Right ventricle myocardium superior (tissue), 1 donor: ENCODE data around the gene RADIL. TPM values are rescaled to one million over a fixed set of nuclear protein-coding genes. Genes with fewer than 3 reads are reported as not detected.

Source experiments
- ATAC-seq: fragments of 200-7000 bp; cut with Tn5 transposase; one replicate; pipeline ENCODE4 v1.9.1; 2020; ENCODE audit warnings: mild to moderate bottlenecking; ENCODE audit not compliant: poor library complexity
- DNase-seq: peaks from one replicate; pipeline ENCODE4 v3.0.0-alpha.2; 2020
- intact Hi-C: fragments of 100-400 bp; cut with DNase I; formaldehyde crosslinking; loops from one replicate; pipeline ENCODE4 v1.11.2; 2022
- total RNA-seq: library from RNA; stranded (reverse); fragmentation: NEBNext Ultra II Directional; extraction: Animal tissue kit (Norgen Biotek cat#: 25700); gene quantifications from one replicate; pipeline ENCODE4 v1.2.1, GENCODE V29; 2021
- donor health status: DM: no; HTN: yes; CAD: no; lungs with severe emphysema.

Gene RADIL
- total RNA-seq, 1 donor from 2014 or later = 4.0 TPM

DNA sequence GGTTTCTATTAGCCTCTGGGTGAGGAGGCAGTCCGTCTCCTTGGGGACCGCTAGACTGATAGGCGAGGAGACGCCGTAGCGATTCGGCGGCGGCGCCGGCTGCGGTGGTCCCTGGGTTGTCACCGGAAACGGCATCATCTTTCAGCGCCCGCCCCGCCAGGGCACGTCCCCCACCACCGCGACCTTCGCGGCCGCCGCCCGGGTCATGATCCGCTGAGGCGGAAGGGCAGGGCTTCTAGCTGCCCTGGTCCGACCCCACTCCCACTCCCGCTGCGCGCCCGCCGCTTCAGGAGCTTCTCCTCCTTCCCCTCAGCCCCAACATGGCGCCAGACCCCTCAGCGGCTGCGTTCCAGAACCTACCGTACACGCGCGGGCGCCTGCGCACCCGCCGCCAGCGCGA lies 21.8 kb downstream of the RADIL start, which contains the start of gene PAPOLB:
Gene PAPOLB, minus strand, starts transcription at position 358 of the 400 bp plus-strand sequence. Its CDS starts 220 bp downstream, at position 138.
- intact Hi-C loops = no loop called here
- ATAC-seq (peak; percentile 46), DNase-seq (no peak)

DNA sequence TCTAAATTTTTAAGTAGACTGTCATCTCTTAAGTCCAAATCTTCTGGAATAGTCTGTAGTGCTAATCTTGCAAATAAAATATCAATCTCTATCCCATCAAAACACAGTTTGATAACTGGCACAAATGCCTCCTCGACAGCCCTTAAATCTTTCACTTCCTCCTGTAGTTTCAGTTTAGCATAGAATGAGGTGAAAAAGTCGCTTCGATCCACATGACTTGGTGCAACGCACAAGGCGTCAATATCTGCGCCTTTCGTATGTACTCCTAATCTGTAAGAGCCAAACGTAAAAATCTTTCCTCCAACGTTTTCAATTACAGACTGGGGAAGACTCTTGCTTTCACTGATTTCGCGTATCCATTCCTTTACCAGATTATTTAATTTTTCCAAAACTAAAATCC lies 22.3 kb downstream of the RADIL start:
- DNase-seq = no peak
- no peak for ATAC-seq
- intact Hi-C loops = no loop called here

DNA sequence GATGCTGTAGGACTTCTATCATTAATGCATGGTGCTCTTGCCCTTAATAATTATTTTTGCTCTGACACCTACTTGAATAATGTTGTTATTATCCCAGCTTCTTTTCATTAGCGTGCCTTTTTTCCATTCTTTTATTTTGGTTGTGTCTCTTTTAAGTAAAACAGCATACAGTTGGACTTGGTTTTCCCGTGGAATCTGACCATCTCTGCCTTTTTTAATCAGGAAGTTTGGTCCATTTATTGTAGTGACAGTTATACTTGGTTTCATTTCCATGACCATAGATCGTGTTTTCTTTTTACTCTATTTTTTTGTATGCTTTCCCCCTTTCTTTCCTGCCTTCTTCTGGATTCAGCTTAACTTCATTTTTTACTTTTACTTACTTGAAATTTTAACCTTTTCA lies 26.3 kb downstream of the RADIL start:
- intact Hi-C loops = no loop called here
- no peak for ATAC-seq
- no peak for DNase-seq

DNA sequence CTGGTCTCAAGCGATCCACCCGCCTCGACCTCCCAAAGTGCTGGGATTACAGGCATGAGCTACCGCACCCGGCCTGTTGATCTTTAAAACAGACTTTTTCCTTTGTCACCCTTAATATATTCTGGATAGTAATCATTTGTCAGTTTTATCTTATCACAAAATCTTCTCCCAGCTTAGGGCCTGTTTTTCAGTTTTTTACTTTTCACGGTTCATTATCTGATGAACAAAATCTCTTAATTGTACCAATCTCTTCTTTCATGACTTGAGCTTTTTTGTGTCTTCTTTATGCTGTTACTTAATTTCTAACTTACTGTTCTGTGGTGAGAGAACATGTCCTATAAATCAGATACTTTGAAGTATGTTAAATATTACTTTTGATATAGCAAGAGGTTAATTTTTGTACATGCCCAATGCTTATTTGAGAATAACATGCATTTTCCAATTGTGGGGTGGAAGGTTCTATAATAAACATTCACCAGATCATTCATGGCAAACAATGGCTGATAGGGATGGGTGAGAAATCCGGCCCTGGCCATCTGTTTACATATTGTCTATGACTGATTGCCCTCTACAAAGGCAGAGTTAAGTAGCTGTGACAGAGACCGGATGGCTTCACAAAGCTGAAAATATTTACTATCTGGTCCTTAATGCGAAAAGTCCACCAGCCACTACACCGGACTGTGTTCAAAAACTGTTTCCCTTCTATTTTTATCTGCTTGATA lies 27.0 kb downstream of the RADIL start:
- DNase-seq (no peak), ATAC-seq (no peak)
- intact Hi-C loops = no loop called here

DNA sequence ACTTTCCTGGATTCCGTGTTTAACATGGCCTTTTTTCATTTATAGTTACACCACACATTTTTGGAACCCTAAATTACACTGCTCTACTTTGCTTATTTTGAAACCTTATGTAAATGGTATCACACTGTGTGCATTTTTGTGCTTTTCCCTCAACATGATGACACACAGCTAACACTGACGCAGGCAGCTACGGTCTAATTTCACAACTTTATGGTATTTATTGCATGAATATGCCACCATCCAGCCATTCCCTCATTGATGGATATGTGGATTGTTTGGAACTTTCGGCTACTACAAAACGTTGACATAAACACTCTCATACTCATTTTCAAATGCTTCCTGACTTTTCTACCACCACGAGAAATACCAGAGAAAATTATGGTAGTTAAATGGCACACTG lies 28.6 kb downstream of the RADIL start:
- DNase-seq (no peak), ATAC-seq (no peak)
- intact Hi-C loops = no loop called here

DNA sequence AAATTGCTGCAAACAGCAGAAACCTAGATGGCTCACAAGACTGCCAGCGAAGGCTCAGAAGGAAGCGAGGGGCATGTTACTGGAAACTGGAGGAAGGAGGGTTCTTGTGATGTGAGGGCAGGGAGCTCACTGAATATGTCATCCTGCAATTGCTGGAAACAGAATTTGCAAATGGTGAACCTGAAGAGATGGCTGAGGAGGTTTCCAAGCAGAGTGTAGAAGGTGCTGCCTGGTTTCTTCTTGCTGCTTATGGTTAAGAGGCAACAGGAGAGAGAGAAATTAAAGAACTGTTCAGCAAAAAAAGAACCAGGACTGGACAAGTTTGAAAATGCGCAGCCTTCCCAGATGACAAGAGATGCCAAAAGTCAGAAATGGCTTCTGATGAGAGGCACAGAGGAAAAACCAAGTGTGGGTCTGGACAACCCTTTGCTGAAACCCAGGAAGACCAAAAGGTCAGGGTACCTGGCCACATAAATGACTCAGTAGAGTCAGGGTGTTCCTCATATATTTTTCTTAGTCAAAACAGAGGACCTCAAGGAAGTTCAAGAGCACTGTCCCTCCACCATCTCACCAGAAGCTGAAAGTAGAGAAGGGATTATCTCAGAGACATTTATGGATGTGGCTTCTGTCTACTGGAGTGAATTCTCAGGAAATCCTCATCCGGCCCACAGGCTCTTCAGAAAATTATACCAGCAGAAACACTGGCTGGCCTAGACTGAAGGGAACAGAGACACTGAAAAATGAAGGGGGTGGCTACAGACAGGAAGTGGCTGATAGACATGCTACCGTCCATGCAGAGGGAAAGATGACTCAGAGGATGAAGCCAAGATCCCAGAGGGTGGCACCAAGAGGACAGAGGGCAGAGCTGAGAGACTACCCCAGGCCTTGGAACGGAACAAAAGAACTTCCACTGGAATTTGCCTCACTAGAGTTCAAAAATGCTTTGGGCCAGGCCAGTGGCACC lies 31.8 kb downstream of the RADIL start:
- no peak for DNase-seq
- ATAC-seq = no peak
- intact Hi-C loops = no loop called here

DNA sequence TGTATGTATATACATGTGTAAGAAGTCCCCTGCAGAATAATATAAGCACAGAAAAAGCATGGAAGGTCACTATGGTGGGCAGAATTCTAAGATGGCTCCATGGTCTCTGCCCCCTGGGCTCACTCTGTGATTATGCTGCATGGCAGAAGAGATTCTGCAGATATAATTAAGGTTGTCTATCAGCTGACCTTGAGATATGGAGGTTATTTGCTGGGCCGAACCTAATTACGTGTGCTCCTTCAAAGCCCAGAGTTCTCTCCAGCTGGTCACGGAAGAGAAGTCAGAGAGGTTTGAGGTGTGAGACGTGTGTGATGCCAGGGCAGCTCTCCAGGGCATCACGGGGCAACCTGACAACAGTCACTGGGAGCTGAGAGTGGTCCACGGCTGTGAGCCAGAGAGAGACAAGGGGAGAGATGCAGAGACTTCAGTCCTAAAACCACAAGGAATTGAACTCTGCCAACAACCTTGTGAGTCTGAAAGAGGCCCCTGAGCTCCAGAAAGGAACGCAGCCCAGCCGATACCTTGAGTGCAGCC lies 33.2 kb downstream of the RADIL start:
- ATAC-seq (no peak), DNase-seq (no peak)
- intact Hi-C loops = no loop called here

DNA sequence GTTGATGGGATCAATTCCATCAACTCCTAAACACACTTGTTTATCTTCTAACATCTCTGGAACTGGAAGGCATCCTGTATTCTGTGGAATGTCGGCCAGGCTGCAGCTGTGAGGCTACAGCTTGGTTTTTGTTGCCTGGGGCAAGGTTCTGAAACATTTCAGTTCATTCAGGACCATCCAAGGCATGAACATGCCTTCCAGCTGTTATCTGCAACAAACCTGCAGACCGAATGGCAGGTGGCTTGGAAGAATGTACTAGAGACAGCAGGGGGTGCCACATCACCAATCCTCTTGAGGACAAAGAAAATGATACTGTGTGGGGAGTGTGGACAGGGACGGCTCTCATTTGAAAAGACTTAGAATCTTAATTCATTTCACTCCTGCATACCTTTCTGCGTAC lies 34.1 kb downstream of the RADIL start:
- DNase-seq = no peak
- no peak for ATAC-seq
- intact Hi-C loops = no loop called here

DNA sequence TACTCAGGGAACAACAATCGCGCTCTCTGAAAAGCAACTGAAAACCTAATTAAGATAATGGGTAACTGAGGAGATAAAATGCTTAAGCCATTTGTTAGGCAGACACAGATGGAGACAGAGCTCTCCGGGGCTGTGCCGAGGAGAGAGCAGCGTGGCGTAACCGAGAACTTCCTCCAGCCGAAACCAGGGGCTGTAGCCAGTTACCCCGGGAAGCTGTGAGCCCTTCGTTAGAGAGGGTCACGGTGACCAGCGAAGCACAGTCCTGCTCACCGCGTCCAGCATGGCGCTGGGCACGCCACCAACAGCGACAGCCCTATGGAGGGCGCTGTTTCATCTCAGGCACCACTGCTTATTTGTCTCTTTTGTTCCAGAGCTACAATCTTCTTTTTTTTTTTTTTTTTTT lies 37.8 kb downstream of the RADIL start:
- intact Hi-C loops = no loop called here
- ATAC-seq (peak; percentile 74), DNase-seq (peak; percentile 70)

DNA sequence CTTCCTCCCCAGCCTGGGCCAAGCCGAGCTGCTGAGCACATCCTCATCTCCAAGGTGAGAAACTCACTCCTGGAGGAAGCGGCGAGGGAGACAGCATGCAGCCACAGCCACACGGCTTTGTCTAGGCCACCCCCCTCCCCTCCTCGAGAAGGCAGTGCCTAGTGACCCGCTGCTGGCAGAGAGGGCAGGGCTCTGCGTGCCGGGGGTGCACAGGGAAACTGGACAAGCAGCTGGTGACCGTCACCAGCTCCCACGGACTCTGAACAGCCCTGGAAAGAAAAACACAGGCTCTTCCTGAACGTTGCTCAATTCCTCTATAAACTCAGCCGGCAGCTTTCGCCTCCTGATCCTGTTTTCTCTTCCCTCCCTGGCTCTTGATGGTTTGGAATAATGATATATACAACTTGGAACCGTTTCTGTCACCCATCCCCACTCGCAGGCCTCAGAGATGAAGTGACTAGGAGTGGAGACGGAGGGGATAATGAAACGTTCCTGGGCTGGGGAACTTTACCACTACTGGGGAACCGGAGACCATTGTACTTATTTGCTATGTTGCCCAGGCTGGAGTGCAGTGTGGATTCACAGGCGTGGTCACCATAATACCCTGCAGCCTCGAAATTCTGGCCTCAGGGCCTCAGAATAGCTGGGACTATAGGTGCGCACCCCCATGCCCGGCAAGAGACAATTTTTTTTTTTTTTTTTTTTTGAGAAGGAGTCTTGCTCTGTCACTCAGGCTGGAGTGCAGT lies 41.0 kb downstream of the RADIL start:
- no peak for DNase-seq
- ATAC-seq = peak; percentile 55
- intact Hi-C loops = no loop called here

DNA sequence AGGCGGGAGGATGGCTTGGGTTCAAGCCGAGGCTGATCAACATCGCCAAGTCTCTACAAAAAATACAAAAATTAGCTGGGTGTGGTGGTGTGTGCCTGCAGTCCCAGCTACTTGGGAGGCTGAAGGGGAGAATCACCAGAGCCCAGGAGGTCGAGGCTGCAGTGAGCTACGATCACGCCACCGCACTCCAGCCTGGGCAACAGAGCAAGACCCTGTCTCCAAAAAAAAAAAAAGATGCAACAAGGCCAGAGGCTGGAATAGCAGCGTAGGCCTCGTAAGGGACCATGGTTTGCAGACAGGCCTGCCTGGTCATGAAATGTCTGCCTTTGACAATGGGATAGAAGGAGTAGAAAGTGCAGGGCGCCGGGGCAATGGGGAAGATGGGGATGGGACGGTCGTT lies 41.7 kb downstream of the RADIL start:
- DNase-seq (no peak), ATAC-seq (no peak)
- intact Hi-C loops = no loop called here

DNA sequence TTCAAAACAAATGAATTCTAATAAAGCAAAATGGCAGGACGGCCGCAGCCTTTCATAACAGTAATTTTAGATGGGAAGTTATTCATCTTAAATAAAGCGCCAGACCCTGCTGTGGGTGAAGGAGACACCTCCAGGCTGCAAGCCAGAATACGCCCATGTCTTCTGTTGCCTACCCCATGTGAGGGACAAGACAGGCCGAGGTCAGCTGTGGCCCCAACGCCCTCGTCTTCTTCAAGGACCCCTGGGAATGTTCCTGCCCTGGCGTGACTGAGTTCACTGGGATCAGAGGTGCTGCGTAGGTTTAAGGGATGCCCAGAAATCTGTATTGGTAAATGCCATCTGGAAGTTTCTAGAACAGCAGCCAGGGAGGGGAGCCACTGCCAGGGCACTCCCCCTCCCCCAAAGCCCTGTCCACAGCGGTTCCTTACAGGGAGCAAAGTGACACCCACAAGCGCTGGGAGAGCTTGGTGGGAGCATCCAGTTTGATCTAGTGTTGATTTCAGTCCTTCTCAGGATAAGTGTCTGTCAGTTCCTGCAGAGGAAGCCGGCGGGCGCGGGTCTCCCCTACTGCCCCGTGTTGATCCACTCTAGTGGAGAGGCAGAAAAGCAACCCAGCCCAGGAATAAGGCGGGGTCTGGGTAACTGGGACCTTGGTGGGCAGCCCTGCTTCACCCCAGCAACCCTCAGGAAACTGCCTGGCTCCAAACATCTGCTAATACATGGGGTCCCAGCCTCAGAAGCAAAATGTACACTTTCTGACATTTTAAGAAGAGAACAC lies 42.3 kb downstream of the RADIL start:
- ATAC-seq = no peak
- DNase-seq = no peak
- intact Hi-C loops = no loop called here

DNA sequence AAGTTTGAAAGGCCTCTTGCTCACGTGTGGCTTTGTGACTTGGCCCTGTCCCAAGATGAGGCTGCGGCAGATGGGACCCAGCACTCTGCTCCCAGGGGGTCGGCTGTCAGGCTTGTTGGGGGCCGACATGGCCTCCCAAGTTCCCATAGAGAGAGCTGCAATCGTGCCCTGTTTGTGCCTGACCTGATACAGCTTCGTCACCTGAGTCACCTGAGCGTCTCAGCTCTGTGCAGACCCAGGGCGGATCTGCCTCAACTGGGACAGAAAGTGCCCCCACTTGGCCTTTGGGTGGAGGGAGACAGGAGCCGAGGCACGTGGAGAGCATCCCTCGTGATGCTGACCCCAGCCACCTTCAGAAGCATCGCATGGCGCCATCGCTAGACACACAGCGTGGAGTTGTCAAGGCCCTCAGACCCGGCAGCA lies 43.4 kb downstream of the RADIL start:
- DNase-seq (no peak), ATAC-seq (no peak)

DNA sequence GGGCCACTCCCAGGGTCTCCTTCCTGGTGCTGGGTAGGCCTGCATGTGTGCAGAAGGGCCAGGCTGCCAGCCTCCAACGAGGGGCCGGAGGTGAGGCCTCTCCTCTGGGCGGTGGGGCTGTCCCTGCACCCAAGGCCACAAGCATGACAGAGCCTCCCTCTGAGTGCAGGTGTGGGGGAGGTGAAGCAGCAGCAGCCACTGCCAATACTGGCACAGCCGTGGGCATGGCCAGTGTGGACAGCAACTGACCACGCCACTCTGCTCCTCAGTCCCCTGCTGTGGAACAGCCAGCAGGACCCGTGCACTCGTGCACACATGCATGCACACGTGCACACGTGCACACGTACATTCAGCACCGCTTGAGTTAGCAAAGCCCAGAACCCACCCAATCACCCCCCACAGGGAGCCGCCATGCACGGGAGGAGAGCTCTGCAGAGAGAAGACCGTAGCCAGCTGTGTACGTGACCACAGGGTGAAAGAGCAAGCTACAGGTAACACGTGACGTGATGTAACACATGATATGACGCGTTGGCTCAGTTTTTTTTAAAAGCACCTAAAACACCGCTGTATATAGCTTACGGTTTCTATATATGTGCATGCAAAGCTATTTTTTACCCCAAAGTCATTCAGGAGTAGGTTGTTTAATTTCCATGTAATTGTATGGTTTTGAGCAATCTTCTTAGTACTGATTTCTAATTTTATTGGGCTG lies 44.7 kb downstream of the RADIL start:
- intact Hi-C loops = loop anchor here (10.0 kb wide), 1 partner anchor 876 kb away; no protein-coding TSS in a partner anchor
- no peak for DNase-seq
- ATAC-seq = no peak

More for the DNA sequence above, 43.4 kb downstream of the RADIL start:
- intact Hi-C loops = no loop called here

DNA sequence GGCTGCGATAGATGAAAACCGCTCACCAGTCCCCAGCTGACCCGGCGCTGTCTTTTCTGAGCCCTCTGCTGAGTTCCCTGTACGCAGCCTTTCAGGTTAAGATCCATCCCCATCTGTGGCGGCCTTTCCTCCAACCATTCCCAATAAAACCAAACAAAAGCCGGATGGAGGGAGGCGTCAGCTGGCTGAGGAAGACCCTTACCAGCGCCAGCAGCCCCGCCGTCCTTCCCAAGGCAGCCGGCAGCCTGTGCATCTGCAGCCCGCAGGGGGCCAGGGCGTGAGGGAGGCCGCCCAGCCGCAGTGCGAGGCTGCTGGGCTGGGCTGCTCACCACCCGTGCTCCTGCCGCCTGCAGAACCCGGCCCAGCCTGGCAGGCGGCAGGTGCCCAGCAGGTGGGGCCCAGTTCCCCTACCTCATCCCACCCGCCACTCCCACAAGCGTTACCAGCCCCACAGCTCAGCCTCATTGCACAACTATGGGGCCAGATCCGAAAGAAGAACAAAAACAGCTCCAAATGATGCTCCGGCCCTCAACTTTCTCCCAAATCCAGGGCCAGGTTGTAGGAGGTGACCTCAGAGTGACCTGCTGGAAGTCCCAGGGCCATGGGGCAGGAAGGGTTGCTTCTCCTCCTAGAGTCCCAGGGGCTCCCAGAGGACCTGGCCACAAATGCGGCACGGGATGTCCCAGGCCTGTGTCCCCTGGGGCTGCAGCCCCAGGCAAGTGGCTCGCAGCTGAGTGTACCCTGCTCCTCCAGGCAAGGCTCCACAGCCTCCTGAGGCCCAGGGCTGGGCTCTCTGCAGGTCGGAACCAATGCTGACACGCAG lies 45.5 kb downstream of the RADIL start:
- intact Hi-C loops = loop anchor here (10.0 kb wide), 1 partner anchor 877 kb away; no protein-coding TSS in a partner anchor
- ATAC-seq (peak; percentile 24), DNase-seq (peak; percentile 33)

DNA sequence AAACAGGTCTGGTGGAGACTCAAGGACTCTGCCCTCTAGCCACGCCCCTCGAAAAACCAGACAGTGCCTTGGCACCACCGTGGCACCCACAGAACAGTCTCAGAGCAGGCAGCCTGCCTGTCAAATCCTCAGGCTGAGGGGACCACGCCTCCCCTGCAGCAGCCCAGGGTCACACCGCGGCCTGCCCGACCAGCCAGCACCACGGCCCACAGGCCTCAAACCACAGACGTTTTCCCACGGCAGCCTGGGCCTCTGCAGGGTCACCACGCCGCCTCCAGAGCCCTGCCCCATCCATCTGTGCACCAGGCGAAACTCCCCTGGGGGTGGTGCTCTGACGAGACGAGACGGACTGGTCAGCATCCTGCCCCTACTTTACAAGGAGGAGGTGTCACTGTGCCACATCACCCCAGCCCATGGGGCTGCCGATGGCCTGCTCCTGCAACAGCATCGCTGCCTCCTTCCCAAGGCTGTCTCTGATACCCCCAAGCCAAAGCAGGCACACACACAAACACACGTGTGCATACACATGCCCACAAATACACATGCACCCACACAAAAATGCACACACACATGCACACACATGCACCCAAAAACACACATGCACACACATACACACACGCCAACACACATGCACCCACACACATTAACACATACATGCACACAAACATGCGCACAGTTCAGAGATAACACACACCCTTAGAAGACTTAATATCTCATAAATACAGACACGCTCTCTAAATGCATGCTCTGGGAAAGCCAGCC lies 46.3 kb downstream of the RADIL start:
- no peak for ATAC-seq
- intact Hi-C loops = loop anchor here (10.0 kb wide), 1 partner anchor 878 kb away; no protein-coding TSS in a partner anchor
- peak; percentile 31 for DNase-seq
